ENCODE results near the gene SOS1. TPM values are rescaled to one million over a fixed set of nuclear protein-coding genes. Genes with fewer than 3 reads are reported as not detected.

Gene SOS1
- total and polyA plus RNA-seq, 2 of the 13 experiments (the other 11 are each of a cell fraction or from before 2014, with no cell fraction given): 20.8 to 60.4 TPM

DNA sequence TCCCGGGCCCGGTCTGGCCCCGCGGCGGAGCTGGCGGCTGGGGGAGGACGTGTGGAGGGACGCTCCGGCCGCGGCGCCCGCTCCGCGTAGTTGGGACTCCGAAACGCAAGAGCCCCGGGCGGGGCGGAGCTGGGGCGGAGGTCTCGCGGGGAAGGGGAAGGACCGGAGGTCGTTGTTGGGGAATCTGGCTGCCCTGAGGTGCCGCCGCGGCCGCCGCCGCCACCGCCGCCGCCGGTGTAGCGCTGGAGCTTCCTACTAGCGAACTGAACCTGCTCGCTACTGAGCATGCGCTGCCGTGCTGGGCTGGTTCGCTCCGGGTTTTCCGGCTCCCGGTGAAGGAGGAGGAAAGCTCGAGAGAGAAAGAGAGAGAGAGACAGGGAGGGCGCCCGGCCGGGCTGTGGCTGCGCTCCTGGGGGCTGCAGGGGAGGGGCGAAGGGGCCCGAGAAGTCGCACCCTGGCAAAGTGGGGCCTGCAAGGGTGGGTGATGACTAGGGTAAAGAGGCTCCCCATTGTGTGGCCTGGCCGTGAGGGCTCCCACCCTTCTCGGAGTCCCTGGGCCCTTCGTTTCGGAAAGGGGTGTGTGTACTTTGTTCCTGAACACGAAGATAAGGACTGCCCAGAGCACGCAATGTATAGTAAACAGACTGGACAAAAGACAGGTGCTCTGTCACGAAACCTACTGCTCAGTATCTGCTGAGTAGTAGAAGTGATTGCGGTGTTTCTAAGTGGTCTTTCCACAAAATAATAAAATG lies at the start of gene SOS1 (continued):
- TF ChIP-seq, protein P1, sequence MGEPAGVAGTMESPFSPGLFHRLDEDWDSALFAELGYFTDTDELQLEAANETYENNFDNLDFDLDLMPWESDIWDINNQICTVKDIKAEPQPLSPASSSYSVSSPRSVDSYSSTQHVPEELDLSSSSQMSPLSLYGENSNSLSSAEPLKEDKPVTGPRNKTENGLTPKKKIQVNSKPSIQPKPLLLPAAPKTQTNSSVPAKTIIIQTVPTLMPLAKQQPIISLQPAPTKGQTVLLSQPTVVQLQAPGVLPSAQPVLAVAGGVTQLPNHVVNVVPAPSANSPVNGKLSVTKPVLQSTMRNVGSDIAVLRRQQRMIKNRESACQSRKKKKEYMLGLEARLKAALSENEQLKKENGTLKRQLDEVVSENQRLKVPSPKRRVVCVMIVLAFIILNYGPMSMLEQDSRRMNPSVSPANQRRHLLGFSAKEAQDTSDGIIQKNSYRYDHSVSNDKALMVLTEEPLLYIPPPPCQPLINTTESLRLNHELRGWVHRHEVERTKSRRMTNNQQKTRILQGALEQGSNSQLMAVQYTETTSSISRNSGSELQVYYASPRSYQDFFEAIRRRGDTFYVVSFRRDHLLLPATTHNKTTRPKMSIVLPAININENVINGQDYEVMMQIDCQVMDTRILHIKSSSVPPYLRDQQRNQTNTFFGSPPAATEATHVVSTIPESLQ (CRISPR knock-in tag; conservative IDR thresholded peaks at IDR 0.05): peak; percentile 89
- TF ChIP-seq NR3C1 (CRISPR knock-in tag; IDR thresholded peaks at IDR 0.05): no peak
- no peak for TF ChIP-seq RORA (CRISPR knock-in tag; IDR thresholded peaks at IDR 0.05)
- no peak for TF ChIP-seq SNRNP70 (IDR thresholded peaks at IDR 0.05; ENCODE audit: low read depth, low read length)
- no peak for TF ChIP-seq FOSL1 (CRISPR knock-in tag; IDR thresholded peaks at IDR 0.05; ENCODE audit: borderline replicate concordance)
- no peak for TF ChIP-seq ZNF644 (CRISPR knock-in tag; IDR thresholded peaks at IDR 0.05; ENCODE audit: low read depth)
- peak; percentile 80; the same call in 1 of the 2 replicates for TF ChIP-seq ZC3H4 (CRISPR knock-in tag; IDR thresholded peaks at IDR 0.05; ENCODE audit: borderline replicate concordance)
- TF ChIP-seq, protein P2, sequence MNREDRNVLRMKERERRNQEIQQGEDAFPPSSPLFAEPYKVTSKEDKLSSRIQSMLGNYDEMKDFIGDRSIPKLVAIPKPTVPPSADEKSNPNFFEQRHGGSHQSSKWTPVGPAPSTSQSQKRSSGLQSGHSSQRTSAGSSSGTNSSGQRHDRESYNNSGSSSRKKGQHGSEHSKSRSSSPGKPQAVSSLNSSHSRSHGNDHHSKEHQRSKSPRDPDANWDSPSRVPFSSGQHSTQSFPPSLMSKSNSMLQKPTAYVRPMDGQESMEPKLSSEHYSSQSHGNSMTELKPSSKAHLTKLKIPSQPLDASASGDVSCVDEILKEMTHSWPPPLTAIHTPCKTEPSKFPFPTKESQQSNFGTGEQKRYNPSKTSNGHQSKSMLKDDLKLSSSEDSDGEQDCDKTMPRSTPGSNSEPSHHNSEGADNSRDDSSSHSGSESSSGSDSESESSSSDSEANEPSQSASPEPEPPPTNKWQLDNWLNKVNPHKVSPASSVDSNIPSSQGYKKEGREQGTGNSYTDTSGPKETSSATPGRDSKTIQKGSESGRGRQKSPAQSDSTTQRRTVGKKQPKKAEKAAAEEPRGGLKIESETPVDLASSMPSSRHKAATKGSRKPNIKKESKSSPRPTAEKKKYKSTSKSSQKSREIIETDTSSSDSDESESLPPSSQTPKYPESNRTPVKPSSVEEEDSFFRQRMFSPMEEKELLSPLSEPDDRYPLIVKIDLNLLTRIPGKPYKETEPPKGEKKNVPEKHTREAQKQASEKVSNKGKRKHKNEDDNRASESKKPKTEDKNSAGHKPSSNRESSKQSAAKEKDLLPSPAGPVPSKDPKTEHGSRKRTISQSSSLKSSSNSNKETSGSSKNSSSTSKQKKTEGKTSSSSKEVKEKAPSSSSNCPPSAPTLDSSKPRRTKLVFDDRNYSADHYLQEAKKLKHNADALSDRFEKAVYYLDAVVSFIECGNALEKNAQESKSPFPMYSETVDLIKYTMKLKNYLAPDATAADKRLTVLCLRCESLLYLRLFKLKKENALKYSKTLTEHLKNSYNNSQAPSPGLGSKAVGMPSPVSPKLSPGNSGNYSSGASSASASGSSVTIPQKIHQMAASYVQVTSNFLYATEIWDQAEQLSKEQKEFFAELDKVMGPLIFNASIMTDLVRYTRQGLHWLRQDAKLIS (CRISPR knock-in tag; IDR thresholded peaks at IDR 0.05): no peak
- no peak for TF ChIP-seq RFXANK (CRISPR knock-in tag; IDR thresholded peaks at IDR 0.05)
- peak; percentile 60; the same call in 1 of the 2 replicates for TF ChIP-seq HMG20A (CRISPR knock-in tag; IDR thresholded peaks at IDR 0.05; ENCODE audit: borderline replicate concordance)
- no peak for TF ChIP-seq HMGA1 (CRISPR knock-in tag; conservative IDR thresholded peaks at IDR 0.05)
- TF ChIP-seq, protein P3, sequence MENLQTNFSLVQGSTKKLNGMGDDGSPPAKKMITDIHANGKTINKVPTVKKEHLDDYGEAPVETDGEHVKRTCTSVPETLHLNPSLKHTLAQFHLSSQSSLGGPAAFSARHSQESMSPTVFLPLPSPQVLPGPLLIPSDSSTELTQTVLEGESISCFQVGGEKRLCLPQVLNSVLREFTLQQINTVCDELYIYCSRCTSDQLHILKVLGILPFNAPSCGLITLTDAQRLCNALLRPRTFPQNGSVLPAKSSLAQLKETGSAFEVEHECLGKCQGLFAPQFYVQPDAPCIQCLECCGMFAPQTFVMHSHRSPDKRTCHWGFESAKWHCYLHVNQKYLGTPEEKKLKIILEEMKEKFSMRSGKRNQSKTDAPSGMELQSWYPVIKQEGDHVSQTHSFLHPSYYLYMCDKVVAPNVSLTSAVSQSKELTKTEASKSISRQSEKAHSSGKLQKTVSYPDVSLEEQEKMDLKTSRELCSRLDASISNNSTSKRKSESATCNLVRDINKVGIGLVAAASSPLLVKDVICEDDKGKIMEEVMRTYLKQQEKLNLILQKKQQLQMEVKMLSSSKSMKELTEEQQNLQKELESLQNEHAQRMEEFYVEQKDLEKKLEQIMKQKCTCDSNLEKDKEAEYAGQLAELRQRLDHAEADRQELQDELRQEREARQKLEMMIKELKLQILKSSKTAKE (CRISPR knock-in tag; IDR thresholded peaks at IDR 0.05; ENCODE audit: borderline replicate concordance): no peak
- TF ChIP-seq, protein P4, sequence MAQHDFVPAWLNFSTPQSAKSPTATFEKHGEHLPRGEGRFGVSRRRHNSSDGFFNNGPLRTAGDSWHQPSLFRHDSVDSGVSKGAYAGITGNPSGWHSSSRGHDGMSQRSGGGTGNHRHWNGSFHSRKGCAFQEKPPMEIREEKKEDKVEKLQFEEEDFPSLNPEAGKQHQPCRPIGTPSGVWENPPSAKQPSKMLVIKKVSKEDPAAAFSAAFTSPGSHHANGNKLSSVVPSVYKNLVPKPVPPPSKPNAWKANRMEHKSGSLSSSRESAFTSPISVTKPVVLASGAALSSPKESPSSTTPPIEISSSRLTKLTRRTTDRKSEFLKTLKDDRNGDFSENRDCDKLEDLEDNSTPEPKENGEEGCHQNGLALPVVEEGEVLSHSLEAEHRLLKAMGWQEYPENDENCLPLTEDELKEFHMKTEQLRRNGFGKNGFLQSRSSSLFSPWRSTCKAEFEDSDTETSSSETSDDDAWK (CRISPR knock-in tag; IDR thresholded peaks at IDR 0.05): no peak
- TF ChIP-seq SIX4 (CRISPR knock-in tag; IDR thresholded peaks at IDR 0.05): peak; percentile 25; the same call in 1 of the 2 replicates
- peak; percentile 70; the same call in 1 of the 2 replicates for TF ChIP-seq DNMT3B (CRISPR knock-in tag; conservative IDR thresholded peaks at IDR 0.05)
- TF ChIP-seq HOXA5 (CRISPR knock-in tag; IDR thresholded peaks at IDR 0.05): peak; percentile 64
- TF ChIP-seq, protein P5, sequence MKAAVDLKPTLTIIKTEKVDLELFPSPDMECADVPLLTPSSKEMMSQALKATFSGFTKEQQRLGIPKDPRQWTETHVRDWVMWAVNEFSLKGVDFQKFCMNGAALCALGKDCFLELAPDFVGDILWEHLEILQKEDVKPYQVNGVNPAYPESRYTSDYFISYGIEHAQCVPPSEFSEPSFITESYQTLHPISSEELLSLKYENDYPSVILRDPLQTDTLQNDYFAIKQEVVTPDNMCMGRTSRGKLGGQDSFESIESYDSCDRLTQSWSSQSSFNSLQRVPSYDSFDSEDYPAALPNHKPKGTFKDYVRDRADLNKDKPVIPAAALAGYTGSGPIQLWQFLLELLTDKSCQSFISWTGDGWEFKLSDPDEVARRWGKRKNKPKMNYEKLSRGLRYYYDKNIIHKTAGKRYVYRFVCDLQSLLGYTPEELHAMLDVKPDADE (CRISPR knock-in tag; IDR thresholded peaks at IDR 0.05): no peak
- peak; percentile 82 for TF ChIP-seq FOXA3 (CRISPR knock-in tag; IDR thresholded peaks at IDR 0.05)

Measured in HepG2 (cell line).